Hepatocyte (in vitro differentiated cells): ENCODE results near the gene LINC01488. TPM values are rescaled to one million over a fixed set of nuclear protein-coding genes. Genes with fewer than 3 reads are reported as not detected.

ENCODE experiments used
- DNase-seq: peaks from one replicate; pipeline ENCODE4 v3.0.0-alpha.2; 2016; ENCODE audit warnings: low spot score
- H2AFZ ChIP-seq: fragments of 200-600 bp; sonication (generic); 2 replicates; pipeline ENCODE4 v1.6.0; 2016; ENCODE audit warnings: antibody characterized with exemption, mild to moderate bottlenecking
- H3K27ac ChIP-seq: fragments of 200-600 bp; sonication (generic); 2 replicates; pipeline ENCODE4 v1.5.1; 2016; ENCODE audit warnings: mild to moderate bottlenecking
- H3K27me3 ChIP-seq: fragments of 200-600 bp; sonication (generic); 2 replicates; pipeline ENCODE4 v1.6.1; 2016
- H3K36me3 ChIP-seq: fragments of 200-600 bp; sonication (generic); replicated peaks from 2 replicates; pipeline ENCODE4 v1.5.1; 2016; ENCODE audit warnings: low read depth; ENCODE audit not compliant: insufficient read depth
- H3K4me1 ChIP-seq: fragments of 200-600 bp; sonication (generic); 2 replicates; pipeline ENCODE4 v1.5.1; 2016; ENCODE audit warnings: mild to moderate bottlenecking, moderate library complexity; ENCODE audit not compliant: insufficient read depth
- H3K4me2 ChIP-seq: fragments of 200-600 bp; sonication (generic); 2 replicates; pipeline ENCODE4 v1.6.0; 2016
- H3K4me3 ChIP-seq: fragments of 200-600 bp; sonication (generic); 2 replicates; pipeline ENCODE4 v1.5.1; 2016; ENCODE audit warnings: mild to moderate bottlenecking
- H3K79me2 ChIP-seq: fragments of 200-600 bp; sonication (generic); 2 replicates; pipeline ENCODE4 v1.6.0; 2017; ENCODE audit warnings: mild to moderate bottlenecking
- H3K9me2 ChIP-seq: fragments of 200-600 bp; sonication (generic); replicated peaks from 2 replicates; pipeline ENCODE4 v1.6.0; 2017; ENCODE audit warnings: mild to moderate bottlenecking; ENCODE audit not compliant: insufficient read depth
- H3K9me3 ChIP-seq: fragments of 200-600 bp; sonication (generic); 2 replicates; pipeline ENCODE4 v1.5.1; 2016; ENCODE audit warnings: low read depth, mild to moderate bottlenecking
- H4K20me1 ChIP-seq: fragments of 200-600 bp; sonication (generic); 2 replicates; pipeline ENCODE4 v1.6.0; 2016; ENCODE audit warnings: mild to moderate bottlenecking; ENCODE audit not compliant: insufficient read depth, poor library complexity, severe bottlenecking
- CTCF ChIP-seq: fragments of 200-600 bp; sonication (generic); IDR thresholded peaks from 2 replicates; pipeline ENCODE4 v1.5.1; 2016; ENCODE audit warnings: antibody characterized with exemption, mild to moderate bottlenecking; ENCODE audit not compliant: poor library complexity
- EZH2 ChIP-seq: fragments of 200-600 bp; sonication (generic); IDR thresholded peaks from 2 replicates; pipeline ENCODE4 v1.6.1; 2016; ENCODE audit warnings: antibody characterized with exemption, mild to moderate bottlenecking, borderline replicate concordance
- EZH2phosphoT487 ChIP-seq: fragments of 200-600 bp; sonication (generic); IDR thresholded peaks from one replicate; pipeline ENCODE4 v1.6.1; 2018; ENCODE audit warnings: antibody characterized with exemption, mild to moderate bottlenecking, low read depth, moderate library complexity; ENCODE audit not compliant: unreplicated experiment, severe bottlenecking
- WGBS: methylation state at CpG from one replicate; pipeline ENCODE4 v1.1.6; 2016; ENCODE audit warnings: low lambda C conversion rate; ENCODE audit errors: missing lambda C conversion rate; 5-methylcytosine and 5-hydroxymethylcytosine counted together
- polyA plus RNA-seq: library from polyadenylated mRNA; unstranded; fragments of >200 nt; fragmentation: Nextera tagmentation; extraction: Ambion mirVana; gene quantifications from 2 replicates; pipeline ENCODE4 v1.2.1, GENCODE V29; 2016
- total RNA-seq: library from RNA; depleted of rRNA; stranded (reverse); fragments of >200 nt; gene quantifications from 2 replicates; pipeline ENCODE4 v1.2.3, GENCODE V29; 2014

The LINC01488 gene
- total and polyA plus RNA-seq, 2 experiments from 2014 or later = 0.27 to 0.59 TPM

GRCh38 chr11:69516526-69516925 lies 35.1 kb downstream of the LINC01488 start:
- DNase-seq = no peak
- Histone ChIP-seq H3K36me3 (no peaks in the 10 kb centered on the region), H4K20me1 (no peaks in the 10 kb centered on the region), H3K9me2 (no peaks in the 10 kb centered on the region), H3K9me3 (no peaks in the 10 kb centered on the region), H3K4me2 (no peak overlapping the region), H2AFZ (no peak overlapping the region), H3K4me1 (no peaks in the 10 kb centered on the region), H3K27ac (no peak overlapping the region), H3K79me2 (no peaks in the 10 kb centered on the region), H3K27me3 (no peaks in the 10 kb centered on the region), H3K4me3 (no peak overlapping the region)
- no peak for TF ChIP-seq CTCF
- TF ChIP-seq EZH2 = no peak
- TF ChIP-seq EZH2phosphoT487 = no peak
- WGBS = 89% methylated on average over 3 of the region's 3 CpGs

- H3K4me3 ChIP-seq = no peak overlapping the region
- H3K27me3 ChIP-seq = no peaks in the 10 kb centered on the region
- H3K4me1 ChIP-seq = no peaks in the 10 kb centered on the region
- H3K27ac ChIP-seq = no peak overlapping the region
- H4K20me1 ChIP-seq = no peaks in the 10 kb centered on the region
- H3K9me3 ChIP-seq = no peaks in the 10 kb centered on the region
- no peaks in the 10 kb centered on the region for H3K79me2 ChIP-seq
- H3K36me3 ChIP-seq = no peaks in the 10 kb centered on the region
- H3K9me2 ChIP-seq = no peaks in the 10 kb centered on the region
- DNase-seq = no peak
- TF ChIP-seq CTCF (no peak), EZH2phosphoT487 (no peak), EZH2 (no peak)
- no peak overlapping the region for H3K4me2 ChIP-seq
- no peak overlapping the region for H2AFZ ChIP-seq
- WGBS = 94% methylated on average over 5 of the region's 5 CpGs
These were observed 36.9 kb downstream of the LINC01488 start for GRCh38 chr11:69518081-69518950.

- DNase-seq = no peak
- Histone ChIP-seq H3K27ac (no peak overlapping the region), H3K4me2 (no peak overlapping the region), H3K27me3 (no peaks in the 10 kb centered on the region), H4K20me1 (no peaks in the 10 kb centered on the region), H3K4me1 (no peaks in the 10 kb centered on the region), H3K79me2 (no peaks in the 10 kb centered on the region), H3K9me3 (no peaks in the 10 kb centered on the region), H2AFZ (no peak overlapping the region), H3K9me2 (no peaks in the 10 kb centered on the region), H3K4me3 (no peak overlapping the region), H3K36me3 (no peaks in the 10 kb centered on the region)
- WGBS = 93% methylated on average over 1 of the region's 1 CpG
- no peak for TF ChIP-seq EZH2phosphoT487
These were observed 38.9 kb downstream of the LINC01488 start for GRCh38 chr11:69520186-69520916.

- no peak for DNase-seq
- Histone ChIP-seq H3K36me3 (no peaks in the 10 kb centered on the region), H4K20me1 (no peaks in the 10 kb centered on the region), H3K4me3 (no peak overlapping the region), H3K27me3 (no peaks in the 10 kb centered on the region), H2AFZ (no peak overlapping the region), H3K79me2 (no peaks in the 10 kb centered on the region), H3K9me3 (no peaks in the 10 kb centered on the region), H3K4me2 (no peak overlapping the region), H3K9me2 (no peaks in the 10 kb centered on the region), H3K27ac (no peak overlapping the region), H3K4me1 (no peaks in the 10 kb centered on the region)
- 32% methylated on average over 4 of the region's 4 CpGs for WGBS
- TF ChIP-seq CTCF (no peak), EZH2 (no peak), EZH2phosphoT487 (no peak)
These were observed 40.0 kb downstream of the LINC01488 start for GRCh38 chr11:69521457-69521856.
